HG03378 (cell line): ENCODE results near the gene ZNF674.

Experiments used
- ATAC-seq: cut with Tn5 transposase; IDR thresholded peaks from one replicate; pipeline ENCODE4 v1.9.1; 2021; ENCODE audit warnings: mild to moderate bottlenecking, moderate library complexity; ENCODE audit not compliant: unreplicated experiment

The ZNF674 gene

GRCh38 chrX:46545111-46546005, at the start of gene ZNF674:
TSS of gene ZNF674 (minus strand) at chrX:46545421. CDS start at chrX:46542087, 3,334 bp downstream.
- ATAC-seq = peak; percentile 73

- ATAC-seq = no peak
Observed at GRCh38 chrX:46589977-46590723, 44.9 kb upstream of the ZNF674 start.

GRCh38 chrX:46588263-46588662, 43.0 kb upstream of the ZNF674 start:
- no peak for ATAC-seq

GRCh38 chrX:46587753-46588171, 42.5 kb upstream of the ZNF674 start:
- ATAC-seq = no peak

- ATAC-seq = peak; percentile 71
Observed at GRCh38 chrX:46587158-46587557, 41.9 kb upstream of the ZNF674 start.

GRCh38 chrX:46584736-46585135, 39.5 kb upstream of the ZNF674 start:
- ATAC-seq = no peak

- ATAC-seq = no peak
Observed at GRCh38 chrX:46582966-46583365, 37.7 kb upstream of the ZNF674 start.

- no peak for ATAC-seq
Observed at GRCh38 chrX:46582325-46582724, 37.1 kb upstream of the ZNF674 start.

- ATAC-seq = no peak
Observed at GRCh38 chrX:46580613-46581012, 35.4 kb upstream of the ZNF674 start.

- no peak for ATAC-seq
Observed at GRCh38 chrX:46579250-46579649, 34.0 kb upstream of the ZNF674 start.

- no peak for ATAC-seq
Observed at GRCh38 chrX:46577221-46578005, 32.2 kb upstream of the ZNF674 start.

GRCh38 chrX:46576458-46576857, 31.2 kb upstream of the ZNF674 start:
- no peak for ATAC-seq

GRCh38 chrX:46575991-46576392, 30.8 kb upstream of the ZNF674 start:
- no peak for ATAC-seq

GRCh38 chrX:46575586-46575985, 30.4 kb upstream of the ZNF674 start:
- no peak for ATAC-seq

GRCh38 chrX:46574774-46575381, 29.7 kb upstream of the ZNF674 start:
- peak; percentile 2 for ATAC-seq

- ATAC-seq = peak; percentile 28
Observed at GRCh38 chrX:46573892-46574773, 28.9 kb upstream of the ZNF674 start.

GRCh38 chrX:46573331-46573891, 28.2 kb upstream of the ZNF674 start, which contains the start of gene CHST7:
TSS of gene CHST7 (plus strand) at chrX:46573765. CDS start at chrX:46573932, 167 bp downstream.
- ATAC-seq = peak; percentile 23

GRCh38 chrX:46572340-46572936, 27.2 kb upstream of the ZNF674 start:
- peak; percentile 60 for ATAC-seq
